GM23338 (cell line): ENCODE data around the gene SLC15A1. TPM values are rescaled to one million over a fixed set of nuclear protein-coding genes. Genes with fewer than 3 reads are reported as not detected.

Experiments
- ATAC-seq: fragments of 200-7000 bp; cut with Tn5 transposase; 3 replicates; pipeline ENCODE4 v1.9.1; 2020
- DNase-seq: peaks from one replicate; pipeline ENCODE4 v3.0.0-alpha.2; 2015; ENCODE audit warnings: low spot score
- H2AFZ ChIP-seq: fragments of 200-600 bp; sonication (generic); 2 replicates; pipeline ENCODE4 v1.8.0; 2016; ENCODE audit warnings: antibody characterized with exemption, mild to moderate bottlenecking, moderate library complexity
- H3F3A ChIP-seq: fragments of 200-600 bp; sonication (generic); replicated peaks from 2 replicates; pipeline ENCODE4 v1.8.0; 2017; ENCODE audit warnings: antibody characterized with exemption, mixed run types, low read depth
- H3K27ac ChIP-seq: fragments of 200-600 bp; sonication (generic); 2 replicates; pipeline ENCODE4 v1.6.1; 2016; ENCODE audit warnings: low read depth
- H3K27me3 ChIP-seq: fragments of 200-600 bp; sonication (generic); 2 replicates; pipeline ENCODE4 v1.8.0; 2016; ENCODE audit warnings: mild to moderate bottlenecking, mixed run types, moderate library complexity; ENCODE audit not compliant: insufficient read depth
- H3K36me3 ChIP-seq: fragments of 200-600 bp; sonication (generic); 2 replicates; pipeline ENCODE4 v1.8.0; 2016; ENCODE audit warnings: mild to moderate bottlenecking; ENCODE audit not compliant: insufficient read depth
- H3K4me1 ChIP-seq: fragments of 200-600 bp; sonication (generic); 2 replicates; pipeline ENCODE4 v1.8.0; 2016; ENCODE audit warnings: mild to moderate bottlenecking, moderate library complexity; ENCODE audit not compliant: insufficient read depth
- H3K4me2 ChIP-seq: fragments of 200-600 bp; sonication (generic); 2 replicates; pipeline ENCODE4 v1.7.1; 2017; ENCODE audit warnings: mixed run types
- H3K4me3 ChIP-seq: fragments of 200-600 bp; sonication (generic); 2 replicates; pipeline ENCODE4 v1.6.1; 2016; ENCODE audit warnings: mixed run types
- H3K79me2 ChIP-seq: fragments of 200-600 bp; sonication (generic); replicated peaks from 2 replicates; pipeline ENCODE4 v1.8.0; 2017; ENCODE audit warnings: mild to moderate bottlenecking; ENCODE audit not compliant: insufficient read depth
- H3K9me2 ChIP-seq: fragments of 200-600 bp; sonication (generic); 2 replicates; pipeline ENCODE4 v1.8.0; 2017; ENCODE audit not compliant: insufficient read depth
- H4K20me1 ChIP-seq: fragments of 200-600 bp; sonication (generic); replicated peaks from 2 replicates; pipeline ENCODE4 v1.8.0; 2017; ENCODE audit warnings: mild to moderate bottlenecking; ENCODE audit not compliant: insufficient read depth
- H3K27ac Mint-ChIP-seq: 2 replicates; pipeline ENCODE4 v1.8.0; 2020; ENCODE audit warnings: inconsistent platforms, mild to moderate bottlenecking, moderate library complexity, mixed read lengths
- H3K27me3 Mint-ChIP-seq: 3 replicates; pipeline ENCODE4 v1.8.0; 2022; ENCODE audit warnings: low read depth, mild to moderate bottlenecking, moderate library complexity, mixed read lengths, inconsistent platforms; ENCODE audit not compliant: insufficient read depth, poor library complexity
- H3K36me3 Mint-ChIP-seq: 3 replicates; pipeline ENCODE4 v1.8.0; 2021; ENCODE audit warnings: low read depth, mild to moderate bottlenecking, inconsistent platforms, moderate library complexity, mixed read lengths
- H3K4me1 Mint-ChIP-seq: 3 replicates; pipeline ENCODE4 v1.8.0; 2020; ENCODE audit warnings: mild to moderate bottlenecking, inconsistent platforms, mixed read lengths
- H3K4me3 Mint-ChIP-seq: 3 replicates; pipeline ENCODE4 v1.8.0; 2021; ENCODE audit warnings: moderate library complexity, mild to moderate bottlenecking, inconsistent platforms, mixed read lengths
- H3K9me3 Mint-ChIP-seq: 3 replicates; pipeline ENCODE4 v1.8.0; 2020; ENCODE audit warnings: moderate library complexity, mild to moderate bottlenecking, inconsistent platforms, mixed read lengths
- CREB1 ChIP-seq: fragments of 250-450 bp; sonication (Bioruptor Pico); IDR thresholded peaks from 2 replicates; pipeline ENCODE4 v1.5.0; 2020; ENCODE audit warnings: low read depth, mild to moderate bottlenecking, moderate library complexity
- EZH2 ChIP-seq: fragments of 200-600 bp; sonication (generic); IDR thresholded peaks from one replicate; pipeline ENCODE4 v1.8.0; 2017; ENCODE audit warnings: antibody characterized with exemption, mild to moderate bottlenecking, low read depth; ENCODE audit not compliant: unreplicated experiment
- EZH2phosphoT487 ChIP-seq: fragments of 200-600 bp; sonication (generic); IDR thresholded peaks from one replicate; pipeline ENCODE4 v1.8.1; 2018; ENCODE audit warnings: antibody characterized with exemption; ENCODE audit not compliant: unreplicated experiment
- JUNB ChIP-seq: IDR thresholded peaks from one replicate; pipeline ENCODE4 v1.6.1; 2016; ENCODE audit warnings: antibody characterized with exemption; ENCODE audit not compliant: unreplicated experiment
- NANOG ChIP-seq: IDR thresholded peaks from 2 replicates; pipeline ENCODE4 v1.6.1; 2016; ENCODE audit warnings: antibody characterized with exemption, borderline replicate concordance
- POLR2AphosphoS5 ChIP-seq: IDR thresholded peaks from 2 replicates; pipeline ENCODE4 v1.6.1; 2016; ENCODE audit warnings: antibody characterized with exemption, low read depth
- REST ChIP-seq: IDR thresholded peaks from one replicate; pipeline ENCODE4 v1.6.1; 2018; ENCODE audit warnings: antibody characterized with exemption; ENCODE audit not compliant: unreplicated experiment
- ZNF114 ChIP-seq: fragments of 250-450 bp; sonication (Bioruptor Pico); IDR thresholded peaks from 2 replicates; pipeline ENCODE4 v1.5.0; 2020; ENCODE audit warnings: mild to moderate bottlenecking, moderate library complexity
- ZNF331 ChIP-seq: fragments of 250-450 bp; sonication (Bioruptor Pico); IDR thresholded peaks from 2 replicates; pipeline ENCODE4 v1.5.0; 2020; ENCODE audit warnings: low read depth, mild to moderate bottlenecking, moderate library complexity
- ZNF462 ChIP-seq: fragments of 250-450 bp; sonication (Bioruptor Pico); IDR thresholded peaks from 2 replicates; pipeline ENCODE4 v1.5.0; 2020; ENCODE audit warnings: mild to moderate bottlenecking, moderate library complexity
- polyA plus RNA-seq: library from polyadenylated mRNA; unstranded; fragments of >200 nt; fragmentation: Nextera tagmentation; extraction: Ambion mirVana; gene quantifications from 2 replicates; pipeline ENCODE4 v1.2.1, GENCODE V29; 2016
- total RNA-seq: library from RNA; depleted of rRNA; stranded (reverse); fragments of >200 nt; shearing (Covaris generic); gene quantifications from 2 replicates; pipeline ENCODE4 v1.2.3, GENCODE V29; 2014
- TF ChIP-seq, protein P1 (sequence below): IDR thresholded peaks from 2 replicates; pipeline ENCODE4 v1.6.1; 2016; ENCODE audit warnings: antibody characterized with exemption

The SLC15A1 gene
- total and polyA plus RNA-seq, 2 experiments from 2014 or later, result 1.6 to 3.0 TPM

- H3K4me3 Mint-ChIP-seq, result no peak overlapping the region
- ATAC-seq (no peak), DNase-seq (no peak)
- no peaks in the 10 kb centered on the region for H3K4me1 Mint-ChIP-seq
- Histone ChIP-seq H2AFZ (no peak overlapping the region), H3K79me2 (no peaks in the 10 kb centered on the region), H3K27me3 (no peaks in the 10 kb centered on the region), H3K9me2 (peaks cover 6% of the 10 kb centered on the region; the same call in 1 of the 2 replicates), H3K36me3 (no peaks in the 10 kb centered on the region), H3K4me2 (no peak overlapping the region), H3K4me3 (no peak overlapping the region), H4K20me1 (no peaks in the 10 kb centered on the region), H3F3A (no peaks in the 10 kb centered on the region), H3K4me1 (no peaks in the 10 kb centered on the region), H3K27ac (no peak overlapping the region)
- no peaks in the 10 kb centered on the region for H3K36me3 Mint-ChIP-seq
- H3K9me3 Mint-ChIP-seq, result no peaks in the 10 kb centered on the region
- H3K27ac Mint-ChIP-seq, result no peak overlapping the region
- H3K27me3 Mint-ChIP-seq, result no peaks in the 10 kb centered on the region
- TF ChIP-seq, protein P1, sequence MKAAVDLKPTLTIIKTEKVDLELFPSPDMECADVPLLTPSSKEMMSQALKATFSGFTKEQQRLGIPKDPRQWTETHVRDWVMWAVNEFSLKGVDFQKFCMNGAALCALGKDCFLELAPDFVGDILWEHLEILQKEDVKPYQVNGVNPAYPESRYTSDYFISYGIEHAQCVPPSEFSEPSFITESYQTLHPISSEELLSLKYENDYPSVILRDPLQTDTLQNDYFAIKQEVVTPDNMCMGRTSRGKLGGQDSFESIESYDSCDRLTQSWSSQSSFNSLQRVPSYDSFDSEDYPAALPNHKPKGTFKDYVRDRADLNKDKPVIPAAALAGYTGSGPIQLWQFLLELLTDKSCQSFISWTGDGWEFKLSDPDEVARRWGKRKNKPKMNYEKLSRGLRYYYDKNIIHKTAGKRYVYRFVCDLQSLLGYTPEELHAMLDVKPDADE, result no peak
- TF ChIP-seq EZH2phosphoT487, result no peak
Measured at GRCh38 chr13:98769736-98770135, 17.3 kb upstream of the SLC15A1 start.

DNA sequence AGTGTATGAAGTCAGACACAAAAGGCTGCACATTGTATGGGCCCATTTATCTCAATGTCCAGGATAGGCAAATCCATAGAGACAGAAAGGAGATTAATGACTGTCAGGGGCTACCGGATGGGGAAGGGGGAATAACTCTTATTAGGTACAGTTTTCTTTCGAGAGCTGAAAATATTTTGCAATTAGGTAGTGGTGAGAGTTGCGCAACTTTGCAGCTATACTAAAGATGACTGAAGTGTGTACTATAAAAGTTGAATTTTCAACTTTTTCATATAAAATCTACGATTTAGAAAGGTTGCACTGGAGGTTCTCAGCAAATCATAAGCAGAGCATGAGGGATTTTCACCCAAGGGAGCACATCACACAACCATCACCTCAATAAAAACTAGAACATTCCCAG, 16.1 kb upstream of the SLC15A1 start:
- H3K4me3 ChIP-seq, result no peak overlapping the region
- Mint-ChIP-seq H3K36me3 (no peaks in the 10 kb centered on the region), H3K9me3 (no peaks in the 10 kb centered on the region), H3K4me3 (no peak overlapping the region), H3K27me3 (no peaks in the 10 kb centered on the region), H3K27ac (no peak overlapping the region), H3K4me1 (no peaks in the 10 kb centered on the region)
- no peak overlapping the region for H3K4me2 ChIP-seq
- H4K20me1 ChIP-seq, result no peaks in the 10 kb centered on the region
- no peak overlapping the region for H3K27ac ChIP-seq
- no peak for DNase-seq
- no peaks in the 10 kb centered on the region for H3K36me3 ChIP-seq
- H3K9me2 ChIP-seq, result peaks cover 8% of the 10 kb centered on the region; the same call in 1 of the 2 replicates
- H3K79me2 ChIP-seq, result no peaks in the 10 kb centered on the region
- ATAC-seq, result no peak
- no peak overlapping the region for H2AFZ ChIP-seq
- no peaks in the 10 kb centered on the region for H3K4me1 ChIP-seq
- no peaks in the 10 kb centered on the region for H3F3A ChIP-seq
- H3K27me3 ChIP-seq, result no peaks in the 10 kb centered on the region
- TF ChIP-seq ZNF114 (no peak), POLR2AphosphoS5 (no peak), EZH2 (no peak), JUNB (no peak), CREB1 (no peak), ZNF462 (CRISPR knock-in tag) (no peak), REST (no peak), ZNF331 (CRISPR knock-in tag) (no peak), NANOG (no peak)
- TF ChIP-seq, protein P1, result no peak
